Mesodermal cell (in vitro differentiated cells): ENCODE results near the gene MAT2A. TPM values are rescaled to one million over a fixed set of nuclear protein-coding genes. Genes with fewer than 3 reads are reported as not detected.

ENCODE experiments used
- H3K27ac ChIP-seq: 2 replicates; pipeline ENCODE4 v1.7.0; 2013; ENCODE audit warnings: mild to moderate bottlenecking, low read depth, low read length, moderate library complexity; ENCODE audit not compliant: severe bottlenecking
- H3K36me3 ChIP-seq: 2 replicates; pipeline ENCODE4 v1.7.1; 2013; ENCODE audit warnings: mild to moderate bottlenecking, low read length, moderate library complexity; ENCODE audit not compliant: control insufficient read depth, insufficient read depth
- H3K4me1 ChIP-seq: one replicate; pipeline ENCODE4 v1.7.1; 2013; ENCODE audit warnings: mild to moderate bottlenecking, low read length; ENCODE audit not compliant: insufficient read depth, control insufficient read depth, poor library complexity, severe bottlenecking
- H3K4me3 ChIP-seq: 2 replicates; pipeline ENCODE4 v1.7.0; 2013; ENCODE audit warnings: low read length, control low read depth, mild to moderate bottlenecking; ENCODE audit not compliant: insufficient read depth, poor library complexity, severe bottlenecking; ENCODE audit errors: extremely low read depth
- H3K9me3 ChIP-seq: 2 replicates; pipeline ENCODE4 v1.7.1; 2013; ENCODE audit warnings: mild to moderate bottlenecking, low read length, moderate library complexity; ENCODE audit not compliant: control insufficient read depth
- WGBS, 2 experiments: methylation state at CpG; one replicate each; pipeline ENCODE4 v1.1.5; 2013; ENCODE audit warnings: missing lambda C conversion rate in 2 of 2; ENCODE audit not compliant: insufficient coverage in 2 of 2; 5-methylcytosine and 5-hydroxymethylcytosine counted together
- polyA plus RNA-seq, 2 experiments: library from polyadenylated mRNA; stranded (reverse); fragments of 50-300 nt; gene quantifications; one replicate each; pipeline ENCODE4 v1.2.3, GENCODE V29; 2013

MAT2A gene
- polyA plus RNA-seq (2013, experiment 1 of 2) = 94.6 TPM
- polyA plus RNA-seq (2013, experiment 2 of 2) = 94.5 TPM

- 0% methylated on average over 60 to 85 of the region's 92 CpGs for WGBS, 2 experiments
- Histone ChIP-seq H3K9me3 (no peaks in the 10 kb centered on the region), H3K36me3 (peaks cover 39% of the 10 kb centered on the region), H3K27ac (peak within 1 kb of the TSS; percentile 98), H3K4me3 (peak within 1 kb of the TSS; percentile 86), H3K4me1 (peaks cover 19% of the 10 kb centered on the region)
Measured at GRCh38 chr2:85538507-85539360, at the start of gene MAT2A. MAT2A (plus strand) TSS chr2:85539168; CDS start chr2:85539288, 120 bp downstream.

DNA sequence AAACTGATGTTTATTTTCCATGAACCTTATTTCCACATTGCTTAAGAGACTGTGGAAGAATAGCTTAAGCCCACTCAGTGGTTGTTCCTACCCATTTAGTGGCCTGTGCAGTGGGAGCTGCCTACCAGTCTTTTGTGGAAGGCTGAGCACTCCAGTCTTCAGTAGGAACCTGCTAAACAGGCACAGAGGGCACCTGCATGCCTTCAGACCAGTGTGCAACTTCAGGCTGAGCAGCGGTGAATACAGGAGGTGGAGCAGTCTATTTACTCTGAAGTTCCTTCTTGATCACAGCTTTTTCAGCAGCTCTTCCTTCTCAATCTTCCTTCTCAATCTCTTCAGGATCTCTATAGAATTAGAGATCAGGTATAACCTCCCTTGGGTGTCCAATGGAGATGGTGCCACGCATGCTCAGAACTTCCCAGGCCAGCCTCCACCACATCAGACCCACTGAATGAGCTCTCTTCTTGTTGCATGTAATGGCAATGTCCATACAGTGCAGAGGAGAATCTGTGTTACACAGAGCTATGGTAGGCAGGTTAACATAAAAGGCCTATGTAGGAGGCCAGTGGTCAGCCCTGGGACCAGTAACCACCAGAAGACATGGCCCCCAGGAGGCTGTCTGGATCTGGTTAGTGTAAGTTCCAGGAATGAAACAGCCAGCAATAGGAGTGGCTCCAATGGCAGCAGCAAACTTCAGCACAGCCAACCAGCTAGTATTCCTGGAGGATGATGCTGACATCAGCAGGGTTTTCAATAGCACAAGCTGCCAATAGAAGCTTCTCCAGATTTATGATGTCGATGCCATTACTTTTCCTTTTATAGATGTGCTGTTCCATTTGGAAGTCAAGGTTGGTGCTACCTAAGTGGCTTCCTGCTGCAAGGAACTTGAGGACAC, 47.9 kb upstream of the MAT2A start:
- H3K4me1 ChIP-seq = no peaks in the 10 kb centered on the region
- H3K4me3 ChIP-seq = no peak overlapping the region
- H3K36me3 ChIP-seq = no peaks in the 10 kb centered on the region
- no peaks in the 10 kb centered on the region for H3K9me3 ChIP-seq
- H3K27ac ChIP-seq = no peak overlapping the region
- 94 to 100% methylated on average over 1 to 3 of the region's 3 CpGs for WGBS, 2 experiments

DNA sequence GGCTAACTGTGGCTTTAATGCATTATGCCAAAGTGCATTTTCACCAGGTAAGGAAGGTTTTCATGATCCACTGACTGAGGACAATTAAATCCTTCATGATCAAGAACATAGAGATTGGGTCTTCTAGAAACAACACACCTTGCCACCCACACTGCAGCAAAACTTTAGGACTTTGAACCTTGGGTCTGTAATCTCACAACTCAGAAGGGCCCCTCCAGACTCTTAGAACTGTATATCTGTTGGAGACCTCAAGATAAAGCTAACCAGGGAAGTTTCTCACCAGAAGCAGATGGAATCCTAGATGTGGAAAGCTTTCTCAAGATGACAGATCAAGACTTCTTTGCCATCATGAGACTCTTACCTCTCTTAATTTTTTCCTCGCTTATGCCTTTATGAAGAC, 42.5 kb upstream of the MAT2A start:
- no peak overlapping the region for H3K27ac ChIP-seq
- H3K9me3 ChIP-seq = no peaks in the 10 kb centered on the region
- WGBS, 2 experiments = no CpG with 5 or more reads among the region's 1 CpG
- H3K36me3 ChIP-seq = no peaks in the 10 kb centered on the region
- H3K4me1 ChIP-seq = peaks cover 6% of the 10 kb centered on the region
- no peak overlapping the region for H3K4me3 ChIP-seq

GRCh38 chr2:85497944-85498630, 40.9 kb upstream of the MAT2A start:
- peaks cover 6% of the 10 kb centered on the region for H3K4me1 ChIP-seq
- 100% methylated on average over 1 to 2 of the region's 4 CpGs for WGBS, 2 experiments
- H3K4me3 ChIP-seq = no peak overlapping the region
- no peak overlapping the region for H3K27ac ChIP-seq
- H3K9me3 ChIP-seq = no peaks in the 10 kb centered on the region
- no peaks in the 10 kb centered on the region for H3K36me3 ChIP-seq

- Histone ChIP-seq H3K9me3 (no peaks in the 10 kb centered on the region), H3K36me3 (no peaks in the 10 kb centered on the region), H3K4me1 (peaks cover 9% of the 10 kb centered on the region), H3K4me3 (no peak overlapping the region), H3K27ac (no peak overlapping the region)
- 66 to 94% methylated on average over 3 of the region's 3 CpGs for whole genome bisulfite sequencing, 2 experiments
Measured at GRCh38 chr2:85501248-85501647, 37.7 kb upstream of the MAT2A start.

GRCh38 chr2:85502720-85503119, 36.2 kb upstream of the MAT2A start:
- H3K27ac ChIP-seq = no peak overlapping the region
- peaks cover 9% of the 10 kb centered on the region for H3K4me1 ChIP-seq
- WGBS, 2 experiments = 93% methylated on average over 3 of the region's 3 CpGs; no CpG with 5 or more reads in 1 of the 2 experiments
- no peak overlapping the region for H3K4me3 ChIP-seq
- H3K9me3 ChIP-seq = no peaks in the 10 kb centered on the region
- H3K36me3 ChIP-seq = no peaks in the 10 kb centered on the region

DNA sequence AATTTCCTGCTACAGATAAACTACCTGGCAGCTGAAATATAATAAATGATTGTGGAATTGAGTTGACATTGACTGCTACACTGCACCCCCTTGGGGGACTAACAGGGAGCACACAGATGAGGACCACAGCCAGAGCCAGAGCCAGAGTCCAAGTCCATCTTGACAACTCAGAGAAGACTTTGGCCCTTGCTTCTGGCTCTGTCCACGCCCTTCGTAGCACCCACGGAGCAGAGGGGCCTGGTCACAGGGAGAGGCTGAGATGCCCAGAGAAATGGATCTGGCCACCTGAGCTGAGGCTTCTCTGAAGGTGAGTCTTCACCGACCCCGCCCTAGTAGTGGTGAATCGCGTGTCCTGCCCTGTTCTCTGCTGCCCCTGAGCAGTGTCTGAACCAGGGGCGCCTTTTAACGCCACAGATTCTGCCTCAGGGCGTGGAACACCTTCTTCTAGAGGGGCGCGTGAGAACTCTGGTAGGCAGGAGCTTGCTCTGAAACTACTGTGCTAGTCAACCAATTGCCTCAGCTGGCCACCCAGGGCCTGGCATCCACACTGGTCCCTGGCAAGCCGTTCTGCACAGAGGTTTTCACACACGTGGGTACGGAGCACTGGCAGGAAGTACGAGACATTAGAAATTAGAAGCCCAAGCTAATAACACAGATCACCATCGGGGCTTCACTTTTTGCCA, 35.7 kb upstream of the MAT2A start:
- no peak overlapping the region for H3K27ac ChIP-seq
- H3K4me1 ChIP-seq = peaks cover 9% of the 10 kb centered on the region
- WGBS, 2 experiments = 94 to 97% methylated on average over 13 to 17 of the region's 17 CpGs
- H3K4me3 ChIP-seq = no peak overlapping the region
- H3K36me3 ChIP-seq = no peaks in the 10 kb centered on the region
- H3K9me3 ChIP-seq = no peaks in the 10 kb centered on the region

DNA sequence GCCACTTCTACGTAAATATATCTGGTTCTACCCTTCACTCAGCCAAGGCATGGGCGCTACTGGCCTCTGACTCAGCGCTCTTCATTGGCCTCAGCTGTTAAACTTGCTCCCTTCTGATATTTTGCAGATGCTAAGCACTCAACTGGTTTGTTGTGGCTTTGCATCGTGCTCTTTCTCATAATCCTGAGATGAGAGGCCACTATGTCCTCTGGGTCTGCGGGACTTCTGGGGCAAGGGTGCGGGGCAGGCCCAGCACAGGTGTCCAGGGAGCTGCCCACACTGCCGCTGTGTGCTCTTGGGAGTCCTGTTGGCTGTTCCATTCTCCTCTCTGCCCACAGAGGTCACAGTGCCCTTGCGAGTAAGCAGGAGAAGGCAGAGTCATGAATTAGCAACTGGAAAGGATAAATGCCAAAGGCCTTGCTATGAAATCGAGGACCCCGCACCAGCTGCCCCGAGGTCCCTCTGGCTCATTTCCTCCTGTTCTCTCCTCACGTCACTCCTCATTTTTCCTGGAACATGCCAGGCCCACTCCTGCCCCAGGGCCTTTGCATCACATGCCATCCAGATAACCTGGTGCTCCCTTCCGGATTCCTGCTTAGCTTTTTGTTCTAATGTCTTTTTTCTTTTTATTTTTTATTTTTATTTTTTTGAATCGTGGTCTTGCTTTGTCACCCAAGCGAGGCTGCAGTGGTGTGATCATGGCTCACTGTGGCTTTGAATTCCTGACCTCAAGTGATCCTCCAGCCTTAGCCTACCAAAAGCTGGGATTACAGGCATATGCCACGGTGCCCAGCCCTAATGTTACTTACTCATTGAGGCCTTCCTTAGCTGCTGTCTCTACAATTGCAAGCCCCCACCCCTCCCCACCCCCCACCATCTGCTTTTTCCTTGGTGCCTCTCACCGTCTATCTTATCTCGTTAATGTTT, 34.9 kb upstream of the MAT2A start:
- WGBS, 2 experiments = 96 to 97% methylated on average over 15 of the region's 18 CpGs
- Histone ChIP-seq H3K36me3 (no peaks in the 10 kb centered on the region), H3K27ac (no peak overlapping the region)

GRCh38 chr2:85504778-85505261, 34.1 kb upstream of the MAT2A start:
- H3K36me3 ChIP-seq = no peaks in the 10 kb centered on the region
- no peaks in the 10 kb centered on the region for H3K9me3 ChIP-seq
- WGBS, 2 experiments = 74 to 84% methylated on average over 3 of the region's 3 CpGs
- no peak overlapping the region for H3K4me3 ChIP-seq
- peaks cover 8% of the 10 kb centered on the region for H3K4me1 ChIP-seq
- no peak overlapping the region for H3K27ac ChIP-seq

More for the DNA sequence above, 34.9 kb upstream of the MAT2A start:
- H3K4me1 ChIP-seq = peaks cover 9% of the 10 kb centered on the region
- H3K9me3 ChIP-seq = no peaks in the 10 kb centered on the region
- no peak overlapping the region for H3K4me3 ChIP-seq
